NT2/D1 (cell line): ENCODE data around the gene TMCC1.

Source experiments
- YY1 ChIP-seq: IDR thresholded peaks from 2 replicates; pipeline ENCODE4 v1.6.1; 2011; ENCODE audit not compliant: insufficient read length, insufficient read depth
- ZNF274 ChIP-seq: IDR thresholded peaks from 2 replicates; pipeline ENCODE4 v1.6.1; 2011; ENCODE audit warnings: mild to moderate bottlenecking, low read depth, low read length

DNA sequence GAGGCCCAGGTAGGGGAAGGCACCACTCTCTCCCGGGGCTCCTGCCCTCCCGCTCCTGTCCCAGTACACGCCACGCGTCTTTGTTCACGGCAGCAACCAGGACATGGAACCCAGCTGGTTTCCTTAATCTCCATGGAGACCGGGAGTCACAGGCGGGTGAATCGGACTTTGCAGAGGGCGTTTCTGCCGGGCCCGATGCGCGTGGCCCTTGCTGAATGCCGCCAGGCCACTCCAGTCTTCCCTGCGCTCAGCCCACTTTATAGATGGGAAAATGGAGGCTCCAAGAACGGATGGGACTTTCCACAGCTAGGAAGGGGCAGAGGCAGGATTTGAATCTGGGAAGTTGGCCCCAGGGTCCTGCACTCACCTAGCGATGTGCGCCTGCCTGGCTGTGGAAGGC, 294.4 kb downstream of the TMCC1 start:
- TF ChIP-seq ZNF274 (no peak), YY1 (no peak)
